HepG2 (cell line): ENCODE measurements around the gene ZFHX3. TPM values are rescaled to one million over a fixed set of nuclear protein-coding genes. Genes with fewer than 3 reads are reported as not detected.

Experiments used
- CEBPG ChIP-seq: IDR thresholded peaks from 2 replicates; pipeline ENCODE4 v1.6.1; 2016
- DNMT1 ChIP-seq: sonication (generic); formaldehyde crosslinking; IDR thresholded peaks from 2 replicates; pipeline ENCODE4 v1.5.1; 2020; ENCODE audit warnings: mild to moderate bottlenecking, missing genetic modification reagents
- DZIP1 ChIP-seq: sonication (generic); formaldehyde crosslinking; IDR thresholded peaks from 2 replicates; pipeline ENCODE4 v1.5.0; 2020; ENCODE audit warnings: mild to moderate bottlenecking, missing genetic modification reagents
- FUBP1 ChIP-seq: sonication (generic); formaldehyde crosslinking; IDR thresholded peaks from 2 replicates; pipeline ENCODE4 v1.5.1; 2020; ENCODE audit warnings: missing genetic modification reagents, mild to moderate bottlenecking, borderline replicate concordance
- MZF1 ChIP-seq: sonication (generic); formaldehyde crosslinking; IDR thresholded peaks from 2 replicates; pipeline ENCODE4 v1.8.1; 2023; ENCODE audit warnings: mild to moderate bottlenecking, missing genetic modification reagents, borderline replicate concordance
- NFYB ChIP-seq: sonication (generic); formaldehyde crosslinking; IDR thresholded peaks from 2 replicates; pipeline ENCODE4 v1.4.0; 2020; ENCODE audit warnings: missing genetic modification reagents
- RARA ChIP-seq: IDR thresholded peaks from 2 replicates; pipeline ENCODE4 v1.6.1; 2016; ENCODE audit warnings: missing genetic modification reagents, missing compliant biosample characterization
- TBL1XR1 ChIP-seq: fragments of 150-350 bp; IDR thresholded peaks from 2 replicates; pipeline ENCODE4 v1.6.1; 2014; ENCODE audit warnings: borderline replicate concordance, low read length; ENCODE audit not compliant: partially characterized antibody
- TCF7L2 ChIP-seq: IDR thresholded peaks from 2 replicates; pipeline ENCODE4 v1.6.1; 2011; ENCODE audit warnings: mild to moderate bottlenecking, low read depth, low read length, moderate library complexity
- TGIF2 ChIP-seq: IDR thresholded peaks from 2 replicates; pipeline ENCODE4 v1.6.1; 2016; ENCODE audit warnings: control low read depth, missing compliant biosample characterization
- ZFY ChIP-seq: sonication (generic); formaldehyde crosslinking; IDR thresholded peaks from 2 replicates; pipeline ENCODE4 v1.4.0; 2020; ENCODE audit warnings: missing genetic modification reagents
- ZNF180 ChIP-seq: sonication (generic); formaldehyde crosslinking; IDR thresholded peaks from 2 replicates; pipeline ENCODE4 v1.4.0; 2020; ENCODE audit warnings: low read depth, missing genetic modification reagents, borderline replicate concordance
- ZNF362 ChIP-seq: sonication (generic); formaldehyde crosslinking; IDR thresholded peaks from 2 replicates; pipeline ENCODE4 v1.4.0; 2020; ENCODE audit warnings: missing genetic modification reagents, mild to moderate bottlenecking, borderline replicate concordance
- ZNF510 ChIP-seq: sonication (generic); formaldehyde crosslinking; IDR thresholded peaks from 2 replicates; pipeline ENCODE4 v1.4.0; 2020; ENCODE audit warnings: low read depth, mild to moderate bottlenecking, missing genetic modification reagents
- ZNF598 ChIP-seq: sonication (generic); formaldehyde crosslinking; IDR thresholded peaks from 2 replicates; pipeline ENCODE4 v1.5.1; 2020; ENCODE audit warnings: mild to moderate bottlenecking, missing genetic modification reagents, borderline replicate concordance
- ZNF652 ChIP-seq: IDR thresholded peaks from 2 replicates; pipeline ENCODE4 v1.6.1; 2016; ENCODE audit warnings: low read depth, borderline replicate concordance
- ZNF687 ChIP-seq: sonication (generic); formaldehyde crosslinking; IDR thresholded peaks from 2 replicates; pipeline ENCODE4 v1.5.1; 2020; ENCODE audit warnings: mild to moderate bottlenecking, missing genetic modification reagents, moderate library complexity
- ZNF772 ChIP-seq: sonication (generic); formaldehyde crosslinking; IDR thresholded peaks from 2 replicates; pipeline ENCODE4 v1.5.0; 2020; ENCODE audit warnings: mild to moderate bottlenecking, missing genetic modification reagents
- ZNF781 ChIP-seq: sonication (generic); formaldehyde crosslinking; IDR thresholded peaks from 2 replicates; pipeline ENCODE4 v1.5.1; 2020; ENCODE audit warnings: borderline replicate concordance, mild to moderate bottlenecking, missing genetic modification reagents; ENCODE audit errors: not compliant biosample characterization
- polyA plus RNA-seq, 8 experiments: library from polyadenylated mRNA; depleted of rRNA in 3 of 8; stranded (reverse) in 7 of 8; unstranded in 1 of 8; fragments of >200 nt; fragmentation: Illumina TruSeq in 4 of 8; extraction: Trizol in 4 of 8; gene quantifications; 2 replicates each; pipeline versions ENCODE4 v1.2.1 to v1.2.3, GENCODE V29; 2011 to 2016; ENCODE audit warnings: low read depth in 4 of 8, missing spikeins in 1 of 8, mixed read lengths in 1 of 8; ENCODE audit not compliant: insufficient read depth in 1 of 8
- total RNA-seq, 5 experiments: library from RNA; depleted of rRNA; stranded (reverse); fragments of >200 nt; fragmentation: Illumina TruSeq; extraction: Trizol; gene quantifications; 2 replicates each; pipeline ENCODE4 v1.2.3, GENCODE V29; 2016; ENCODE audit warnings: low read depth in 1 of 5

Gene ZFHX3
- total and polyA plus RNA-seq, 2 of the 13 experiments (the other 11 are each of a cell fraction or from before 2014, with no cell fraction given): 5.0 to 6.0 TPM

- TF ChIP-seq ZNF362 (peak; percentile 58; the same call in 1 of the 2 replicates), ZNF687 (CRISPR knock-in tag) (peak; percentile 57), DNMT1 (no peak), CEBPG (CRISPR knock-in tag) (0 out of 2 replicates have a peak, but pooled peaks have one; percentile 15), ZNF180 (CRISPR knock-in tag) (no peak), TCF7L2 (no peak), MZF1 (CRISPR knock-in tag) (no peak), ZNF652 (CRISPR knock-in tag) (no peak), ZFY (peak; percentile 4; the same call in 1 of the 2 replicates), DZIP1 (CRISPR knock-in tag) (no peak), ZNF510 (CRISPR knock-in tag) (no peak), TGIF2 (CRISPR knock-in tag) (peak; percentile 49; the same call in 1 of the 2 replicates), TBL1XR1 (no peak), ZNF781 (CRISPR knock-in tag) (no peak), RARA (CRISPR knock-in tag) (peak; percentile 84), ZNF598 (no peak), NFYB (CRISPR knock-in tag) (no peak), ZNF772 (CRISPR knock-in tag) (no peak; the same call in 1 of the 2 replicates), FUBP1 (CRISPR knock-in tag) (no peak)
These were observed 9.9 kb downstream of the ZFHX3 start (continued) for GRCh38 chr16:73037845-73038570.
